Fibroblast of pulmonary artery (primary cell): ENCODE results near the gene PHIP.

ENCODE experiments used
- DNase-seq: peaks from one replicate; pipeline ENCODE4 v3.0.0-alpha.2; 2010; ENCODE audit warnings: low read depth
- H3K4me3 ChIP-seq: replicated peaks from 2 replicates; pipeline ENCODE4 v1.5.1; 2011; ENCODE audit warnings: low read depth, mild to moderate bottlenecking, control low read depth, low read length, moderate library complexity
- CTCF ChIP-seq: IDR thresholded peaks from 2 replicates; pipeline ENCODE4 v1.5.1; 2011; ENCODE audit warnings: mild to moderate bottlenecking, control low read depth, low read length, inconsistent platforms; ENCODE audit errors: missing control alignments

Gene PHIP

GRCh38 chr6:79040083-79040482 is 38.0 kb downstream of the PHIP start:
- TF ChIP-seq CTCF, result no peak
- peak; percentile 26 for DNase-seq
- no peak overlapping the region for H3K4me3 ChIP-seq

DNA sequence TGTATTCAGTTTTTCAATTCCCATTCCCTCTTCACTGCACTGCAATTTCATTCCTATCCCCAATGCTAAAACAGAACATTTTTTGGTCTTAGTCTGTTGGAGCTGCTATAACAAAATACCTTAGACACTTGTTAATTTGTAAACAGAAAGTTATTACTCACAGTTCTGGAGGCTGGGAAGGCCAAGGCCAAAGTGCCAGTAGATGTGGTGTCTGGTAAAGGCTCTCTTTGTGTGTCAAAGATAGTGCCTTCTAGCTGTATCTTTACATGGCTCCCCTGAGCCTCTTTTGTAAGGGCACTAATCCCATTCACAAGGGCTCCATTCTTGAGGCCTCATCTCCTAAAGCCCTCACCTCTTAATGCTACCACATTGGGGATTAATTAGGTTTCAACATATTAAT is 40.0 kb downstream of the PHIP start:
- no peak for TF ChIP-seq CTCF
- no peak for DNase-seq
- H3K4me3 ChIP-seq, result no peak overlapping the region

DNA sequence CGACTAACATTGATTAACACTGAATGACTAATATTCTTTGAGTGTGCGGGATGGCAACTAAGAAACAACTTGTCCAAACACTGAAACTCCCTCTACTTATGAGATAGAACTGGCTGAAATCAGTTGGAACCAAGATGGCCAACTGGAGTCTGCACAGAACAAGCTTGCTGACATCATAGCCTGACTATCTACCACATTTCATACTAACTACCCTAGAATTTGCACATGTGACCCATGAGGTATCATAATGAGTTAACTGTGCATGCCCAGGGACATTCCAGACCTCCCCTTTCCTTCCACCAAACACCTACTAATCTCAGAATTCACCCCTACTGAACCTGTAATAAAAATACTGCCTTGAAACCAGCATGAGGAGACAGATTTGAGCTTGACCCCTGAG is 43.2 kb downstream of the PHIP start:
- no peak overlapping the region for H3K4me3 ChIP-seq
- no peak for DNase-seq

DNA sequence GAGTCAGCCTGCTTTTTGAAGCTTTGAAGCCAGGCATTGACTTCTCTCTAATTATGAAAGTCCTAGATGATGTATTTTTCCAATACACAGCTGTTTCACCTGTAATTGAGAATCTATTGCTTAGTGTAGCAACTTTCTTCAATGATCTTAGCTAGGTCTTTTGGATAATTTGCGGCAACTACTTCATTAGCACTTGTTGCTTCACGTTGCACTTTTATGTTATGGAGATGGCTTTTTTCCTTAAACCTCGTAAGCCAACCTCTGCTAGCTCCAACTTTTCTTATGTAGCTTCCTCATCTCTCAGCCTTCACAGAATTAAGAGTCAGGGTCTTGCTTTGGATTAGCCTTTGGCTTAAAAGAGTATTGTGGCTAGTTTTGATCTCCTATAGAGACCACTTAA is 44.8 kb downstream of the PHIP start:
- no peak overlapping the region for H3K4me3 ChIP-seq
- no peak for DNase-seq
- no peak for TF ChIP-seq CTCF

More for the DNA sequence above, 43.2 kb downstream of the PHIP start:
- TF ChIP-seq CTCF, result no peak

DNA sequence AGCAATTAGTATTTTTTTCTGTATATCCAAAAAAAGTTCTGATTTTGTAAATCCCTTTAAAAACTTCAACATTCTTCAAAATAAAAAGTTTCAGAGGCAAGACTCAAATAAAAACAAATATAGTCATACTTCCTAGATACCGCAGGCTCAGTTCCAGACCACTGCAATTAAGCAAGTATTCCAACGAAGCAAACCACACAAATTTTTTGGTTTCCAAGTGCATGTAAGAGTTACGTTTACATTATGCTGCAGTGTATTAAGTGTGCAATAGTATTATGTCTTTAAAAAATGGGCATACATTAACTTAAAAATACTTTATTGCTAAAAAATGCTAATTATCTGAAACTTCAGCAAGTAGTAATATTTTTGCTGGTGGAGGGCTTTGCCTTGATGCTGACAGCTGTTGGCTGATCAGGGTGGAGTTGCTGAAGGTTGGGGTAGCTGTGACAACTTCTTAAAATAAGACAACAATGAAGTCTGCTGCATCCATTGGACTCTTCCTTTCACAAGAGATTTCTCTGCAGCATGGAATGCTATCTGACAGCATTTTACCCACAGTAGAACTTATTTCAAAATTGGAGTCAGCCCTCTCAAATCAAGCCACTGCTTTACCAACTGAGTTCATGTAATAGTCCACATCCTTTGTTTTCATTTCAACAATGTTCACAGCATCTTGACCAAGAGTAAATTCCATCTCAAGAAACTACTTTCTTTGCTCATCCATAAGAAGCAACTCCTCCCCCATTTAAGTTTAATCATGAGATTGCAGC is 46.0 kb downstream of the PHIP start:
- no peak for TF ChIP-seq CTCF
- peak; percentile 44 for DNase-seq

GRCh38 chr6:79030511-79030910 is 47.5 kb downstream of the PHIP start:
- H3K4me3 ChIP-seq, result no peak overlapping the region
- TF ChIP-seq CTCF, result no peak
- DNase-seq, result no peak

More for the DNA sequence above, 46.0 kb downstream of the PHIP start:
- H3K4me3 ChIP-seq, result no peak overlapping the region

- DNase-seq, result no peak
- no peak overlapping the region for H3K4me3 ChIP-seq
- TF ChIP-seq CTCF, result no peak
Observed at GRCh38 chr6:79030023-79030422, 48.0 kb downstream of the PHIP start.
